ENCODE data around the gene LYZL1. TPM values are rescaled to one million over a fixed set of nuclear protein-coding genes. Genes with fewer than 3 reads are reported as not detected.

LYZL1 gene
- total RNA-seq, 1 donor from 2014 or later = not detected

DNA sequence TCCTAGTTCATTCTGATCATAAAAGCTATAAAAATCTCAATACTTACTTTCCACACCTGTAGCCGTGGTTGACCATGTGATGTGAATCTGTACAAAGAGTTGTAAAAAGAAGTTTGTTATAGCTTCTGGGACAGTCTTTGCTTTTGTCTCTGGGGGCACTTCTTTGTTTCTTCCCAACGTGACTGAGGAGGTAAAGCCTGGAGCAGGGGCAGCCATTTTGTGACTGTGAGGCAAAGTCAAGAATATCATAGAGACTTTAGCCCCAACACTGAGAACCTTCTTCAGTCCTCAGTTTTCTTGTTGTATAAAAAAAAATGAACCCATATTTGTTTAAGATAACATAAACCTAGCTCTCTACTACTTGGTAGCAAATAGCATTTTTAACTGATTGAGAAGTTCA is 29.4 kb upstream of the LYZL1 start:
- Mint-ChIP-seq H3K27ac (no peak overlapping the region), H3K36me3 (ENCODE audit: insufficient read depth) (no peaks in the 10 kb centered on the region), H3K4me3 (ENCODE audit: low read depth) (no peak overlapping the region), H3K9me3 (ENCODE audit: low read depth) (no peaks in the 10 kb centered on the region), H3K27me3 (no peaks in the 10 kb centered on the region), H3K4me1 (ENCODE audit: low read depth) (peaks cover 25% of the 10 kb centered on the region)
- DNase-seq (ENCODE audit: low spot score, unreplicated experiment) = no peak
- TF ChIP-seq, protein P1, sequence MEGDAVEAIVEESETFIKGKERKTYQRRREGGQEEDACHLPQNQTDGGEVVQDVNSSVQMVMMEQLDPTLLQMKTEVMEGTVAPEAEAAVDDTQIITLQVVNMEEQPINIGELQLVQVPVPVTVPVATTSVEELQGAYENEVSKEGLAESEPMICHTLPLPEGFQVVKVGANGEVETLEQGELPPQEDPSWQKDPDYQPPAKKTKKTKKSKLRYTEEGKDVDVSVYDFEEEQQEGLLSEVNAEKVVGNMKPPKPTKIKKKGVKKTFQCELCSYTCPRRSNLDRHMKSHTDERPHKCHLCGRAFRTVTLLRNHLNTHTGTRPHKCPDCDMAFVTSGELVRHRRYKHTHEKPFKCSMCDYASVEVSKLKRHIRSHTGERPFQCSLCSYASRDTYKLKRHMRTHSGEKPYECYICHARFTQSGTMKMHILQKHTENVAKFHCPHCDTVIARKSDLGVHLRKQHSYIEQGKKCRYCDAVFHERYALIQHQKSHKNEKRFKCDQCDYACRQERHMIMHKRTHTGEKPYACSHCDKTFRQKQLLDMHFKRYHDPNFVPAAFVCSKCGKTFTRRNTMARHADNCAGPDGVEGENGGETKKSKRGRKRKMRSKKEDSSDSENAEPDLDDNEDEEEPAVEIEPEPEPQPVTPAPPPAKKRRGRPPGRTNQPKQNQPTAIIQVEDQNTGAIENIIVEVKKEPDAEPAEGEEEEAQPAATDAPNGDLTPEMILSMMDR (IDR thresholded peaks at IDR 0.05; ENCODE audit: unreplicated experiment) = no peak

DNA sequence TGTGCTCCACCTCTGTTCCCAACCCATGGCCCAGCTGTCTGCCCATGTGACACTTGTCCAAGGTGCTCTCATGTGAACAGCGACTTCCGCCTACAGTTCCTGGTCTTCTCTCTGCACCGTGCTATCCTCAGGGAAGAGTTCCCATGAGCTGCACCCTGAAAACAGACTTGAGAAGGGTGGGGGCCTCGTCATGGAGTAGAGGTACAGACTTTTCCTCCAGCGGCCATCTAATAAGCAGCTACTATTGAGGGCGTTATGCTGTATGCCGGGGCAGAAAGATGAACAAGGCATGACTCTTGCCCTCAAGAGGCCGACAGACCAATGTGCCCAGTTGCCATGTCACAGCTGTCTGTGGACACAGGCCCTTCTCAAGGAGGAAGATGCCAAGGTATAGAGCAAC is 25.4 kb upstream of the LYZL1 start:
- TF ChIP-seq, protein P1 (IDR thresholded peaks at IDR 0.05; ENCODE audit: unreplicated experiment) = no peak
- no peaks in the 10 kb centered on the region for H3K4me1 Mint-ChIP-seq (ENCODE audit: low read depth)
- no peaks in the 10 kb centered on the region for H3K9me3 Mint-ChIP-seq (ENCODE audit: low read depth)
- no peaks in the 10 kb centered on the region for H3K36me3 Mint-ChIP-seq (ENCODE audit: insufficient read depth)
- no peak for DNase-seq (ENCODE audit: low spot score, unreplicated experiment)
- H3K27me3 Mint-ChIP-seq = no peaks in the 10 kb centered on the region
- H3K27ac Mint-ChIP-seq = no peak overlapping the region
- no peak overlapping the region for H3K4me3 Mint-ChIP-seq (ENCODE audit: low read depth)

- Mint-ChIP-seq H3K36me3 (ENCODE audit: insufficient read depth) (no peaks in the 10 kb centered on the region), H3K9me3 (ENCODE audit: low read depth) (peaks cover under 1% of the 10 kb centered on the region), H3K4me1 (ENCODE audit: low read depth) (no peaks in the 10 kb centered on the region), H3K4me3 (ENCODE audit: low read depth) (no peak overlapping the region), H3K27me3 (no peaks in the 10 kb centered on the region), H3K27ac (no peak overlapping the region)
- TF ChIP-seq, protein P1 (IDR thresholded peaks at IDR 0.05; ENCODE audit: unreplicated experiment) = no peak
- DNase-seq (ENCODE audit: low spot score, unreplicated experiment) = no peak
Measured at GRCh38 chr10:29265210-29265768, 23.6 kb upstream of the LYZL1 start.

- peaks cover 1% of the 10 kb centered on the region for H3K36me3 Mint-ChIP-seq (ENCODE audit: insufficient read depth)
- no peaks in the 10 kb centered on the region for H3K4me1 Mint-ChIP-seq (ENCODE audit: low read depth)
- TF ChIP-seq, protein P1 (IDR thresholded peaks at IDR 0.05; ENCODE audit: unreplicated experiment) = no peak
- H3K27me3 Mint-ChIP-seq = no peaks in the 10 kb centered on the region
- no peak for DNase-seq (ENCODE audit: low spot score, unreplicated experiment)
- H3K27ac Mint-ChIP-seq = no peak overlapping the region
- H3K4me3 Mint-ChIP-seq (ENCODE audit: low read depth) = no peak overlapping the region
- peaks cover 6% of the 10 kb centered on the region for H3K9me3 Mint-ChIP-seq (ENCODE audit: low read depth)
Measured at GRCh38 chr10:29266641-29267040, 22.2 kb upstream of the LYZL1 start.

- Mint-ChIP-seq H3K27ac (no peak overlapping the region), H3K4me1 (ENCODE audit: low read depth) (no peaks in the 10 kb centered on the region), H3K9me3 (ENCODE audit: low read depth) (peaks cover 6% of the 10 kb centered on the region), H3K27me3 (peaks cover 8% of the 10 kb centered on the region), H3K4me3 (ENCODE audit: low read depth) (no peak overlapping the region), H3K36me3 (ENCODE audit: insufficient read depth) (peaks cover 1% of the 10 kb centered on the region)
- DNase-seq (ENCODE audit: low spot score, unreplicated experiment) = no peak
- TF ChIP-seq, protein P1 (IDR thresholded peaks at IDR 0.05; ENCODE audit: unreplicated experiment) = no peak
Measured at GRCh38 chr10:29268011-29268410, 20.9 kb upstream of the LYZL1 start.

All from progenitor cell of endocrine pancreas (in vitro differentiated cells).